ENCODE measurements around the gene MTG1. TPM values are rescaled to one million over a fixed set of nuclear protein-coding genes. Genes with fewer than 3 reads are reported as not detected.
"Not testable (repeated sequence)": the region's sequence is repeated elsewhere in the genome, so short reads cannot be mapped to it uniquely, and the experiment has no call there.

The MTG1 gene
- polyA plus RNA-seq, 4 donors = 63.9 to 73.6 (median 67.1) TPM

GRCh38 chr10:133358162-133358924 is 35.6 kb upstream of the MTG1 start:
- no peak for DNase-seq (ENCODE audit: low read depth in 4 of 4, low spot score in 3 of 4)

- no peak for DNase-seq (ENCODE audit: low read depth in 4 of 4, low spot score in 3 of 4)
Measured at GRCh38 chr10:133358925-133359310, 35.0 kb upstream of the MTG1 start.

- DNase-seq (ENCODE audit: low read depth in 4 of 4, low spot score in 3 of 4) = no peak
Measured at GRCh38 chr10:133359554-133359971, 34.4 kb upstream of the MTG1 start.

GRCh38 chr10:133359972-133360610 is 33.9 kb upstream of the MTG1 start:
- DNase-seq (ENCODE audit: low read depth in 4 of 4, low spot score in 3 of 4) = no peak

GRCh38 chr10:133361227-133361626 is 32.7 kb upstream of the MTG1 start:
- DNase-seq (ENCODE audit: low read depth in 4 of 4, low spot score in 3 of 4) = no peak

- DNase-seq (ENCODE audit: low read depth in 4 of 4, low spot score in 3 of 4) = no peak
Measured at GRCh38 chr10:133361773-133362441, 32.0 kb upstream of the MTG1 start.

- DNase-seq (ENCODE audit: low read depth in 4 of 4, low spot score in 3 of 4) = no peak
Measured at GRCh38 chr10:133362846-133363245, 31.1 kb upstream of the MTG1 start.

- DNase-seq (ENCODE audit: low read depth in 4 of 4, low spot score in 3 of 4) = no peak
Measured at GRCh38 chr10:133364645-133365431, 29.1 kb upstream of the MTG1 start.

GRCh38 chr10:133365461-133366129 is 28.4 kb upstream of the MTG1 start:
- DNase-seq (ENCODE audit: low read depth in 4 of 4, low spot score in 3 of 4) = no peak

GRCh38 chr10:133366130-133366478 is 27.9 kb upstream of the MTG1 start:
- DNase-seq (ENCODE audit: low read depth in 4 of 4, low spot score in 3 of 4) = no peak

GRCh38 chr10:133366751-133367150 is 27.2 kb upstream of the MTG1 start:
- no peak for DNase-seq (ENCODE audit: low read depth in 4 of 4, low spot score in 3 of 4)

GRCh38 chr10:133367461-133367860 is 26.5 kb upstream of the MTG1 start:
- DNase-seq (ENCODE audit: low read depth in 4 of 4, low spot score in 3 of 4) = not testable (repeated sequence)

GRCh38 chr10:133368153-133368552 is 25.8 kb upstream of the MTG1 start:
- no peak for DNase-seq (ENCODE audit: low read depth in 4 of 4, low spot score in 3 of 4)

- DNase-seq (ENCODE audit: low read depth in 4 of 4, low spot score in 3 of 4) = no peak
Measured at GRCh38 chr10:133370030-133370786, 23.7 kb upstream of the MTG1 start.

- DNase-seq (ENCODE audit: low read depth in 4 of 4, low spot score in 3 of 4) = no peak
Measured at GRCh38 chr10:133372507-133372906, 21.4 kb upstream of the MTG1 start.

GRCh38 chr10:133373174-133374090 is 20.5 kb upstream of the MTG1 start, which contains the start of gene ECHS1:
TSS of gene ECHS1 (minus strand) at chr10:133373354. CDS start at chr10:133373333, 21 bp downstream.
- DNase-seq (ENCODE audit: low read depth in 4 of 4, low spot score in 3 of 4) = peak; percentile 86 to 92 (median 90)

- no peak for DNase-seq (ENCODE audit: low read depth in 4 of 4, low spot score in 3 of 4)
Measured at GRCh38 chr10:133375357-133376115, 18.4 kb upstream of the MTG1 start.

- not testable (repeated sequence) for DNase-seq (ENCODE audit: low read depth in 4 of 4, low spot score in 3 of 4)
Measured at GRCh38 chr10:133376183-133376582, 17.8 kb upstream of the MTG1 start.
